ENCODE measurements around the gene VSTM2B. TPM values are rescaled to one million over a fixed set of nuclear protein-coding genes. Genes with fewer than 3 reads are reported as not detected.

The VSTM2B gene
- total RNA-seq, 2 donors from 2014 or later, result not detected

DNA sequence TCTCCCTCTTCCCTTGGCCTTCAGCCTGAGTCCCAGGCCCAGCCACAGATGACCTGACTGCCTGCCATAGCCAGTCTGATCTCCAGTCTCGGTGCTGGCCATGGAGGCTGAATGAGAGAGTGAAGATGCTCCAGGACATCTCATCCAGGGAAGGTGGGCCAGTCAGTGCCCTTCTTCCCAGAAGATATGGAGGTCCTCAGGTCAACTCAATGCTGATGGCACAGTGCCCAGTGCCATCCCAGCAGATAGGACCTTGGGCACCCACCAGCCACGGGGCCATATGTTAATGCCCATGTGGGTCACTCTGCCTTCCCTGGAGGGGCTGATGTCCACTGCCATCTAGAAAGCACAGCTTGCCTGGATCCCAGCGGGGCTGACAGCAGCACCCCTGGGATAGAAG lies 7.2 kb downstream of the VSTM2B start:
- H3K9me3 ChIP-seq (ENCODE audit: control insufficient read depth, low read length, poor library complexity, severe bottlenecking), result no peaks in the 10 kb centered on the region
- Mint-ChIP-seq H3K27ac (no peak overlapping the region), H3K4me3 (no peak overlapping the region), H3K27me3 (peaks cover 71% of the 10 kb centered on the region), H3K4me1 (peaks cover 14% of the 10 kb centered on the region), H3K36me3 (ENCODE audit: low read depth) (peaks cover 2% of the 10 kb centered on the region)
- DNase-seq, result no peak
- ATAC-seq, result no peak

DNA sequence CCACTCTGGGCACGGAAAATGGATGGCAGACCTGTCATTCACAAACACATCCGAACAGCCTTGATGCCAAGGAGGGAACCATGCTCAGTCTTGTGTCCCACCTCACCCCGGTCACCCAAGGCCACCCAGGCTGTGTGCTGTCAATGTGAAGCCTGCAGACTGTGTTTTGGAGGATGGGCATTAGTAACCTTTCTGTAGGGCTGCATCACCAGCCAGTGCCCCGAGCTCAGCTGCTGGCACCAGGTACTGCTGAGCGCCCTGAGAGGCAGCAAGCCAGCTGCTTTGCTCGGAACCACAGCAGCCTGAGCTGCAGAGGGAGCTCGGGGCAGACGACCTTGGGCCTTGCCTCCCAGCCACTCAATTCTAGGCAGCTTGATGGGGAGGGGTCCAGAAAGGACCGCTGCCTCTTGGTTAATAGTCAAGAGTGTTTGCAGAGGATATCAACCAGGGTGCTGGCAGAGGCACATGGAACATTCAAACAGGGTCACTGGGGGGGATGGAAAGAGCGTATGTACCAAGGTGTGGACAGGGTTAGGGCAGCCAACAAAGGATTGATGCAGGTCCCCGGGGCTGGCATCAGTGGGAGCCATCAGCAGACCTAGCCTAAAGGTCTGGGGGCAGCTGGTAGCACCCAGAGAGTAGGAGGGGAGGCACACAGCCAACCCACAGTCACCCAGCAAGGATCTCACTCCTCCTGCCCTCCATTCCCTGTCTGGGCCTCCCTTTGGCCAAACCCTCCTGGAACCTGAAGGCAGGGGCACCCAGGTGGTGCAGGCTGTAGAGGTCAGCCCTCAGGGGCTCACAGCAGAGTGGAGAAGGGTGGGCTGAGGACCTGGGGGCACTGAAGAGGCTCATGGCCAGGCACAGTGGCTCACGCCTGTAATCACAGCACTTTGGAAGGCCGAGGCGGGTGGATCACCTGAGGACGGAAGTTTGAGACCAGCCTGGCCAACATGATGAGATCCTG lies 8.1 kb downstream of the VSTM2B start:
- no peak for DNase-seq
- H3K4me3 Mint-ChIP-seq, result no peak overlapping the region
- peaks cover 5% of the 10 kb centered on the region for H3K36me3 Mint-ChIP-seq (ENCODE audit: low read depth)
- no peak overlapping the region for H3K27ac Mint-ChIP-seq
- peaks cover 62% of the 10 kb centered on the region for H3K27me3 Mint-ChIP-seq
- no peaks in the 10 kb centered on the region for H3K9me3 ChIP-seq (ENCODE audit: control insufficient read depth, low read length, poor library complexity, severe bottlenecking)
- peaks cover 9% of the 10 kb centered on the region for H3K4me1 Mint-ChIP-seq
- no peak for ATAC-seq

DNA sequence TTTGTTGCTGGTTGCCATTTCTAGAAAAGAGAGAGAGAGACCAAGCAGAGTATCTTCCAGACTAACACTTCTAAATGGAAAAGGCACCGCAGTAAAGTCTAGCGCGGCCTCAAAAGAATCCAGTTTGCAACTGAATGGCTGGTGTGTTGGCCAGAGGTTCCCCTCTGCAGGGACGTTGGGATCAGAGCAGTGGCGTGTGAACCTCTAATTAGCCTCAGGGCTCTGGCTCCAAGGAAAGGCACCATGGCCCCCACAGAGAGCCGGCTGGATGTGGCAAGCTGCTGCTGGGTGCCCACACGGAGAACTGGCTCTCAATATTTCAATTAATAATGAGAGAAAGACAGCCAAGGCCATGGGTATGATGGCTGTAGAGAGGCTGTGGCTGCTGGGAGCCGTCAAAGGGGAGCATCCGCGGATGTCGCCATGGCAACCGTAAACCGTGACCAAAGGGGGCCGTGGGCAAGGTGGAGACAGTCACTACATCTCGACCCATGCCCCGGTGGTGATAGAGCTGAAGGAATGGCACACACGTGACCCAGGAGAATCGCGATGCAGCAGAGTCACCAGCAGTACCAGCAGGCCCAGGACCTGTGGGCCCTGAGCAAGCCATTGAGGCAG lies 9.5 kb downstream of the VSTM2B start:
- no peak for DNase-seq
- Mint-ChIP-seq H3K27ac (no peak overlapping the region), H3K36me3 (ENCODE audit: low read depth) (peaks cover 4% of the 10 kb centered on the region), H3K4me1 (peaks cover 2% of the 10 kb centered on the region), H3K4me3 (no peak overlapping the region), H3K27me3 (peaks cover 56% of the 10 kb centered on the region)
- ATAC-seq, result no peak
- no peaks in the 10 kb centered on the region for H3K9me3 ChIP-seq (ENCODE audit: control insufficient read depth, low read length, poor library complexity, severe bottlenecking)

DNA sequence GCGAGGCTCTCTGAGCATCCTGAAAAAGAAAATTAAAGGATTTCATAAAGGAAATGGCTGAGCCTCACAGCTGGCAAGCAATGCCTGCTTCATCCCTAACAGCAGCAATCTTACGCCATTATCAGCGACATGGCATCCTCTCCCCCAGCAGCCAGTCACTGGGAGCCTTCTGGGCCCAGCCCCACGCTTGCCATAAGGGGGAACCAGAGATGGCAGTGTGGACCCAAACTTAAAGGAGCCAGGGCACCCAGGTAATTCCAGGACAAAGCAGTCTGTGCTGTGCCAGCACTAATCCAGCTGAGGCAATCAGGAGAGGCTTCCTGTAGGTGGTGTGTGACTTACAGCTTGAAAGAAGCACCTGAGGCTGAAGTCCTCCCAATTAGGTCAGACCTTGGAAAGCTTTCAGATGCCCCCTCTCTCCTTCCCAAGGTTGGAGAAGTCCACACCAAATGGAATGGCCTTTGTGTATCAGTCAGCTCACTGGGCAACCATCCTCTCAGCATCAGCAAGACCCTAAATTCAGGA lies 10.3 kb downstream of the VSTM2B start:
- ATAC-seq, result no peak

DNA sequence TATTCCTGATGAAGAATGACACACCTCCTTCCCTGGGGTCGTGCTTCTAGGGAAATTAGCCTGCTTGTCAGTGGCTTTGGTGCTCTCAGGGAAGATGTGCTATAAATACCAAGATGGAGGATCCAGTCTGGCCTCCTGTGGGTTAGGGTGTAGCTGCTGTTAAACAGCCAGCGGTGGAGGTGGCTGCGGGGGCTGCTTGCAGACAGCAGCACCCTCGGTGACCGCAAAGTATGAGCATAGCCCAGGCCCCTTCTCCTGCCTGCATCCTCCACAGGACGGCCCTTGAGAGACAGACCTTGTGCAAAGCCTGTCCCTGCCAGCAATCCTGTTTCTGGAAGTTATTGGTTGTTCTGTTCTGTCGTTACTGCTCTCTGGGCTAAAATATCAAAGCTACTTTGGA lies 11.4 kb downstream of the VSTM2B start:
- no peaks in the 10 kb centered on the region for H3K9me3 ChIP-seq (ENCODE audit: control insufficient read depth, low read length, poor library complexity, severe bottlenecking)
- DNase-seq (no peak), ATAC-seq (no peak)
- Mint-ChIP-seq H3K4me1 (no peaks in the 10 kb centered on the region), H3K27ac (no peak overlapping the region), H3K4me3 (no peak overlapping the region), H3K36me3 (ENCODE audit: low read depth) (peaks cover 3% of the 10 kb centered on the region), H3K27me3 (peaks cover 39% of the 10 kb centered on the region)

More for the DNA sequence above, 10.3 kb downstream of the VSTM2B start:
- H3K4me1 Mint-ChIP-seq, result no peaks in the 10 kb centered on the region
- H3K4me3 Mint-ChIP-seq, result no peak overlapping the region
- peaks cover 50% of the 10 kb centered on the region for H3K27me3 Mint-ChIP-seq
- H3K27ac Mint-ChIP-seq, result no peak overlapping the region
- no peak for DNase-seq
- peaks cover 3% of the 10 kb centered on the region for H3K36me3 Mint-ChIP-seq (ENCODE audit: low read depth)
- H3K9me3 ChIP-seq (ENCODE audit: control insufficient read depth, low read length, poor library complexity, severe bottlenecking), result no peaks in the 10 kb centered on the region

DNA sequence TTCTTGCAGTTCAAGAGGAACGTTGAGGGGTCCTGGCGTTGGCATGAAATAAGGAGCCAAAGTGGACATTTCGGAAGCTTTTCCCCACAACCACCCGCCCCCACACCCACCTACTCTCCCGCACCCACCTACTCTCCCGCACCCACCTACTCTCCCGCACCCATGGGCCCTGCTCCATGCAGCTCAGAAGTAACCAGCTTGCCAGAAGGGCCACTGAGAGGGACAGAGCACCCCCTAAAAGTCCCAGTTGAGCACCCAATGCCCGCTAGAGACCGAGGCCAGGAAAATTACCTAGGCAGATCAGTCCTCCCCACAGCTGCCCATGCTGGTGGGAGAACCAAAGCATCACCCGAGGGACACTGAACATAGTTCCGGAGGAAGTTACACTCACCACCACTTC lies 11.8 kb downstream of the VSTM2B start:
- no peak overlapping the region for H3K4me3 Mint-ChIP-seq
- DNase-seq, result no peak
- no peaks in the 10 kb centered on the region for H3K9me3 ChIP-seq (ENCODE audit: control insufficient read depth, low read length, poor library complexity, severe bottlenecking)
- no peak overlapping the region for H3K27ac Mint-ChIP-seq
- ATAC-seq, result no peak
- peaks cover 3% of the 10 kb centered on the region for H3K36me3 Mint-ChIP-seq (ENCODE audit: low read depth)
- peaks cover 35% of the 10 kb centered on the region for H3K27me3 Mint-ChIP-seq
- no peaks in the 10 kb centered on the region for H3K4me1 Mint-ChIP-seq

DNA sequence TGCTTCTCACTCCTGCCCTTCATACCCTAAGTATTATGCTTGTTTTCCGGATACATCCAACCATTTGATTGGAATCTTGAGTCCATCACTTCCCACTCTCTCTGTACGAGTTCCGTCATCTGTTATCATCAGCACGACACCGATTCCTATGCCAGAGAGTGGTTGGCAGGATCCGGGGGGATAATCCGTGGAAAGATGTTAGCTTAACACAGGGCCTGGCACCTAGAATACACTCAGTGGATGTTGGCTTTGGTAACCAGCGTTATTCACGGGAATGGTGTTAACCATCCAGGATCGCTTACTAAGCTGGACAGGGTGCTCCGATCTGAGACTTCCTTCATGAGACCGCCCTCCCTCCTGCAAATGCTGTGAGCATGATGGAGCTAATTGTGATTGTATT lies 12.4 kb downstream of the VSTM2B start:
- H3K4me3 Mint-ChIP-seq, result no peak overlapping the region
- no peaks in the 10 kb centered on the region for H3K4me1 Mint-ChIP-seq
- peaks cover 29% of the 10 kb centered on the region for H3K27me3 Mint-ChIP-seq
- ATAC-seq (no peak), DNase-seq (no peak)
- no peaks in the 10 kb centered on the region for H3K9me3 ChIP-seq (ENCODE audit: control insufficient read depth, low read length, poor library complexity, severe bottlenecking)
- H3K36me3 Mint-ChIP-seq (ENCODE audit: low read depth), result peaks cover 3% of the 10 kb centered on the region
- H3K27ac Mint-ChIP-seq, result no peak overlapping the region

DNA sequence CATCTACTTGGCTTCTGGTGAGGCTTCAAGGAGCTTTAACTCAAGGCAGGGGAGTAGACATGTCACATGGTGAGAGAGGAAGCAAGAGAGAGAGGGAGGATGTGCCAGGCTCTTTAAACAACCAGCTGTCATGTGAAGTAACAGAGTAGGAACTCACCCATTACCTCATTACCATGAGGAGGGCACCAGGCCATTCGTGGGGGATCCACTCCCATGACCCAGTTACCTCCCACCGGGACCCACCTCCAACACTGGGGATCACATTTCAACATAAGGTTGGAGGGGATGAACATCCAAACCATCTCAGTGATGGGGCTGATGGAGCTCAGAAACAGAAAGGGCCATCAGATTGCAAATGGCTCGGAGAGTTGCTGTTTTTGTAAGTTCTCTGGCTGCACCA lies 12.9 kb downstream of the VSTM2B start:
- H3K27ac Mint-ChIP-seq, result no peak overlapping the region
- peaks cover 3% of the 10 kb centered on the region for H3K36me3 Mint-ChIP-seq (ENCODE audit: low read depth)
- ATAC-seq (no peak), DNase-seq (no peak)
- no peaks in the 10 kb centered on the region for H3K4me1 Mint-ChIP-seq
- H3K27me3 Mint-ChIP-seq, result peaks cover 24% of the 10 kb centered on the region
- H3K4me3 Mint-ChIP-seq, result no peak overlapping the region
- no peaks in the 10 kb centered on the region for H3K9me3 ChIP-seq (ENCODE audit: control insufficient read depth, low read length, poor library complexity, severe bottlenecking)

DNA sequence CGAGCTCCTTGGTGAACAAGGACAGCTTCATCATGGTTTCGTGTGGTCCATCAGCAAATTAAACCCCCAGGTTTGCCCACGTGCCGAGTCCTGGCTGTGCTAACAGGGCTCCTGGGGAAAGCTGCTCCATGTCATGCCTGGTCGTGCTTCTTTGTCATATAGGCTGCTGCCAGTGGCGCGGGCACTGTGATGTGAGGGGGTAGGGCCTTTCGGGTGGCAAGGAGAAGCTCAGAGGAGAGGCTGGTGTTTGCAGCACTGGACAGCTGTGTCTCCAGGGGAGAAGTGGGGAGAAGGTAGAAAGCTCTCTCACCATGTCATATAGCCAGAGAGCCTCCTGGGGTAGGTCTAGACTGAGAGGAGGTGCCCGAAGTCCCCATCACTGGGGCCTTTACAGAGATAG lies 13.3 kb downstream of the VSTM2B start:
- H3K27me3 Mint-ChIP-seq, result peaks cover 20% of the 10 kb centered on the region
- H3K36me3 Mint-ChIP-seq (ENCODE audit: low read depth), result peaks cover 3% of the 10 kb centered on the region
- no peak for ATAC-seq

DNA sequence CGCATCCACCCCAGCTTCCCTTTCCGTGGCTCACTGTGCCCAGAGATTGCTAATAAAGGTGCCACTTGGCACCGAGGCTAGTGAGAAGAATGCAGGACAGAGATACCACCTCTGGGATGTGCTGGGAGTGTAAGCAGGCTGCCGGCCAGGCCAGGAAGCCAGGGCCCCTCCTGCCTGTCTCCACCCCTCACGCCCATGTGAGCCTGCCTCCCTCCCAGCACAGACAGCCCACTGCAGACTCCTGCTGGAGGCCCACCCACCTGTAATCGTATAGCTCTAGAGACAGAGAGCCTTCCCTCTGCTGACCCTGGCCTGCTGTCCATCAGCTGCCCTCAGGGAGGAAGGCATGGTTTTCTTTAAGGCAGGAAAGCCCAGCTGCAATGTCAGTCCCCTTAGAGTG lies 13.9 kb downstream of the VSTM2B start:
- no peak overlapping the region for H3K4me3 Mint-ChIP-seq
- no peak for DNase-seq
- no peak for ATAC-seq
- H3K27ac Mint-ChIP-seq, result no peak overlapping the region
- H3K27me3 Mint-ChIP-seq, result peaks cover 15% of the 10 kb centered on the region
- no peaks in the 10 kb centered on the region for H3K9me3 ChIP-seq (ENCODE audit: control insufficient read depth, low read length, poor library complexity, severe bottlenecking)
- no peaks in the 10 kb centered on the region for H3K4me1 Mint-ChIP-seq
- peaks cover 3% of the 10 kb centered on the region for H3K36me3 Mint-ChIP-seq (ENCODE audit: low read depth)

More for the DNA sequence above, 13.3 kb downstream of the VSTM2B start:
- Mint-ChIP-seq H3K4me3 (no peak overlapping the region), H3K27ac (no peak overlapping the region), H3K4me1 (no peaks in the 10 kb centered on the region)
- DNase-seq, result no peak
- H3K9me3 ChIP-seq (ENCODE audit: control insufficient read depth, low read length, poor library complexity, severe bottlenecking), result no peaks in the 10 kb centered on the region

DNA sequence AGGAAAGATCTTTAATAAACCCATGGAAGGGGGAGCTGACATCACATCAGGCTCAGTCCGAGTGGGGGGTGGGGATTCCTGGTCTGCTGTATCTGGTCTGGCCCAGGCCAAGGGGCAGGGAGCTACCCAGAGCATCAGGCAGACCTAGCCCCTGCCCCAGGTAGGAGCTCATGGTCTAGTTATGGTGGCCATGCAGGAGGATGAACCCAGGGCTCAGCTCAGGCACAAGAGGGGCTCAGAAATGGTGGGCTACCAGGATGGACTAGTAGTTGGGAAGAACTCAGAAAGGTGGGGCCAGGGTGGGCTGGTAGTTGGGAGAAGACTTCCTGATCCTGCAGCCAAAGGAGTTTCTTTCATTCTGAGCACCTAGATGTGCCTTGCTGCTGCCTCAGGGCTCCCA lies 14.3 kb downstream of the VSTM2B start:
- Mint-ChIP-seq H3K36me3 (ENCODE audit: low read depth) (peaks cover 6% of the 10 kb centered on the region), H3K27ac (no peak overlapping the region), H3K4me1 (no peaks in the 10 kb centered on the region), H3K4me3 (no peak overlapping the region), H3K27me3 (peaks cover 14% of the 10 kb centered on the region)
- DNase-seq, result no peak
- no peaks in the 10 kb centered on the region for H3K9me3 ChIP-seq (ENCODE audit: control insufficient read depth, low read length, poor library complexity, severe bottlenecking)
- ATAC-seq, result no peak

DNA sequence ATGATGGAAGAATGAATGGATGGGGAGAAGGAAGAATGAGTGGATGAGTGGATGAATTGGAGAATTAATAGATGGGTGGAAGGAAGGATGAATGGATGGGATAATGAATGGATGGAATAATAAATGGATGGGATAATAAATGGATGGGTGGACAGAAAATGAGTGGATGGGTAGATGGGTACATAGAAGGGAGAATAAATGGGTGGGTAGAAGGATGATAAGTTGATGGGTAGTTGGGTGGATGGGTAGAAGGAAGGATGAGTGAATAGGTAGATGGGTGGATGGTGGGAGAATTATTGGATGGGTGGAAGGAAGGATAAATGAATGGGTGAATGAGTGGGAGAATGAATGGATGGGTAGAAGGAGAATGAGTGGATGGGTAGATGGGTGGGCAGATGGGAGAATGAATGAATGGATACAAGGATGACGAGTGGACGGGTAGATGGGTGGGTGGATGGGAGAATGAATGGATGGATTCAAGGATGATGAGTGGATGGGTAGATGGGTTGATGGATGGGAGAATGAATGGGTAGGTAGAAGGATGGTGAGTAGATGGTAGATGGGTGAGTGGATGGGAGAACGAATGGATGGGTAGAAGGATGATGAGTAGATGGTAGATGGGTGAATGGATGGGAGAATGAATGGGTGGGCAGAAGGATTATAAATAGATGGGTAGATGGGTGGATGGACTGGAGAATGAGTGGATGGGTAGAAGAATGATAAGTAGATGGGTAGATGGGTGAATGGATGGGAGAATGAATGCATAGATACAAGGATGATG lies 15.9 kb downstream of the VSTM2B start:
- H3K9me3 ChIP-seq (ENCODE audit: control insufficient read depth, low read length, poor library complexity, severe bottlenecking), result no peaks in the 10 kb centered on the region
- ATAC-seq (no peak), DNase-seq (no peak)
- no peak overlapping the region for H3K4me3 Mint-ChIP-seq
- peaks cover 4% of the 10 kb centered on the region for H3K27me3 Mint-ChIP-seq
- H3K36me3 Mint-ChIP-seq (ENCODE audit: low read depth), result peaks cover 6% of the 10 kb centered on the region
- H3K27ac Mint-ChIP-seq, result no peak overlapping the region
- H3K4me1 Mint-ChIP-seq, result no peaks in the 10 kb centered on the region

DNA sequence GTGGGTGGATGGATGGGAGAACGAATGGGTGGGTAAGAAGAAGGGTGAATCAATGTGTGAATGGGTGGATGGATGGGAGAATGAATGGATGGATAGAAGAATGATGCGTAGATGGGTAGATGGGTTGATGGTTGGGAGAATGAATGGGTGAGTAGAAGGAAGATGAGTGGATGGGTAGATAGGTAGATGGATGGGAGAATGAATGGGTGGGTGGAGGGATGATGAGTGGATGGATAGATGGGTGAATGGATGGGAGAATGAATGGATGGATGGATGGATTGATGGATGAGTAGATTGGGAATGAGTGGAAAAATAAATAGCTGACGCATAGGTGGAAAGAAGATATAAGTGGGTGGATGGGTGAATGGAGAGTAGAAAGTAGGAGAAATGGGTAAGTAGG lies 16.5 kb downstream of the VSTM2B start:
- Mint-ChIP-seq H3K4me1 (no peaks in the 10 kb centered on the region), H3K36me3 (ENCODE audit: low read depth) (peaks cover 6% of the 10 kb centered on the region), H3K4me3 (no peak overlapping the region)

More for the DNA sequence above, 16.5 kb downstream of the VSTM2B start:
- Mint-ChIP-seq H3K27me3 (peaks cover 7% of the 10 kb centered on the region), H3K27ac (no peak overlapping the region)
- no peaks in the 10 kb centered on the region for H3K9me3 ChIP-seq (ENCODE audit: control insufficient read depth, low read length, poor library complexity, severe bottlenecking)
- DNase-seq (no peak), ATAC-seq (no peak)

All from T-helper 17 cell (primary cell).